ENCODE data around the gene MKNK1.

The MKNK1 gene

DNA sequence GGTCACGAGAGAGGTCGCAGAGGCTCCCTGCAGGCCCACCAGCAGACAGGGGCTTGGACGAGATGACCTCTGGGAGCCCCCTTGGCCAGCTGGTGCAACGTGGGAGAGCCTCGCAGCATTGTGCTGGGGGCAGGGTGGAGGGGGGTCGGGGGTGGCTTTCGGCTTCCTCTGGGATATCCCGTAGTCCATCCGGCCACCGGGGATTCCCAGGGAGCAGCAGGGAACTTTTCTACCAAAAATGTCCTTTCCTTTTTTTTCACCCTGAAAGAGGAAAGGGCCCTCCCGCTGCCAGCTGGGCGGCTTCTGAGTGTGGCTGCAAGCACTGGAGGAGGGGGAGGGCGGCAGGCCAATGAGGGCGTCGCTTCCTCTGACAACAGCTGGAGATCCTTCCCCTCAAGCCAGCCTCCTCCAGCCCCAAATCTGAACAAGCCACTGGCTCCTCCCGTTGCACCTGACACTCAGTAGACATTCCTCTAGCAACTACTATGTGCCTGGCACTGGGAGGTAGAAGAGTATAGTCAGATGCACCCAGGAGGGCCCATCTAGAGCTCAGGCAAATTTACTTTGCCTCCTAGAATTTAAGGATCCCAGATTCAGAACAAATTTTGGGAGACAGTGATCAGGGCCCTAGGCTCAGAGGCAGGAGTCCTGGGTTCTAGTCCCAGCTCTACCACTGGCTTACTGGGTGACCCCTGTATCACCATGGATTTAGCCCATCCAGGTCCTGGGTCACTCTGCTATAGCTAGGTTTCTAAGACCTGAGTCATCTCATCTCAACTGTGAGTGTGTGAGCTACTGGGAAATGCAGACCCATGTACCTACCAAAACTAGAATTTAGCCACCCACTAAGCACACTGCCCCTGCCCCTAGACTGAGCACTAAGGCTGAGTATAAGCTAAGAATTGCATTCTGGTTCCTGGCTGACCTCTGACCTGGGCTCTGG lies 9.9 kb upstream of the MKNK1 start:
- TF ChIP-seq GATA2 (IDR thresholded peaks at IDR 0.05; ENCODE audit: low read depth, low read length) (no peak), GATA3 (IDR thresholded peaks at IDR 0.05; ENCODE audit: low read depth, low read length) (no peak)

DNA sequence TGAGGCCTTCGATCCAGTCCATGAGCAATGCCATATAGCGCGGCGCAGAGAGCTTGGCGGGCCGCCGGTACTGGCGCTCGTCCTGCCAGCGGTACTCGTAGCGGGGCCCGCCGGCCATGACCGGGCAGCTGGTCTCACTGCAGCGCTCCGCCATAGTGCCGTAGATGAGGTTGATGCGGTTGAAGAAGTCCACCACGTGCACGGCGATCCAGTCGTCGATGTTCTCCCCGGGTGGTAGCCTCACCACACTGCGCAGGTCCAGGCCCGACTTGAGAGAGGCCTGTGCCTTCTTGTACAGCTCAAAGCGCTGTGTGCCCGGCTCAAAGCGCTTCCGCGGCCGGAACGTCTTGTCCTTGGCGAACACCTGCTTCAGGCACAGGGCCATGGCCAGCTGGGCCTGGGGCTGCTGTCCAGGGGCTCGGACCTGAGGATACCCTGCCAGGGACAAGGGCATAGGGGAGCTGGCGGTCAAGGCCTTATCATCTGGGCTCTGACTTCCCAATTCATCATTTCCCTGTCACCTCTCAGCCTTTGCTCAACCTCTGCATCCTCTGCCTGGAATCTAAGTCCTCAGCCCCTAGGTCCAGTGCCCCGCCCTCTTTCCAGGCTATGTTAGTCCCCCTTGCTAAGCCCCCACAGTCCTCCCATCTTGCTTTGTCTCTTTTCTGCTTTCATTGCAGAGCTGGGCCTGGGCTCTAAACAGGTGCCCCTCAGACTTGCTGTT lies 9.0 kb upstream of the MKNK1 start:
- TF ChIP-seq GATA2 (IDR thresholded peaks at IDR 0.05; ENCODE audit: low read depth, low read length): no peak
- TF ChIP-seq GATA3 (IDR thresholded peaks at IDR 0.05; ENCODE audit: low read depth, low read length): no peak

DNA sequence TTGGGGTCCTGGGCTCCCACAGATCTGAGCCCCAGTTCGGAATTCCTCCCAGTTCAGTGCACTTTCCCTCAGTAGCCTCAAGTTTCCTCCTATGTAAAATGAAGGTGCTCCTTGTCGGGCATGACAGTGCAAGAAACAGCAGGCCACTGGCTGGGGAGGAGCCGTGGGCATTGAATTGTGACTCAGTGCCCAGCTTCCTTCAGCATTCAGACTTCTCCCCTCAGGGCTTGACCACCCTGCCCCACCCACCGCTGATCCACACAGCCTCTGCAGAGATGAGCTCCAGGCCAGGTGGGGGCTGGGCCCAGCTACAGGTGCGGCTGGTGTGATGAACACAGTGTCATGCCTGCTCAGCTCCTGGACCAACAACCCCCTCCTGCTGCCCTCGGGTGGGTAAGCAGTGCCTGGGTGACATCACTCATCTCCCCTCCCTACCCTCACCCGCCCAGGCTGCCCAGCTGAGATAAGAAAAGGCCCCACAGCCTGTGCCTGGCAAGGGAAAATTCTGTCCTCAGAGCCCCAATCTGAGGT lies 7.7 kb upstream of the MKNK1 start:
- no peak for TF ChIP-seq GATA3 (IDR thresholded peaks at IDR 0.05; ENCODE audit: low read depth, low read length)
- TF ChIP-seq GATA2 (IDR thresholded peaks at IDR 0.05; ENCODE audit: low read depth, low read length): no peak

DNA sequence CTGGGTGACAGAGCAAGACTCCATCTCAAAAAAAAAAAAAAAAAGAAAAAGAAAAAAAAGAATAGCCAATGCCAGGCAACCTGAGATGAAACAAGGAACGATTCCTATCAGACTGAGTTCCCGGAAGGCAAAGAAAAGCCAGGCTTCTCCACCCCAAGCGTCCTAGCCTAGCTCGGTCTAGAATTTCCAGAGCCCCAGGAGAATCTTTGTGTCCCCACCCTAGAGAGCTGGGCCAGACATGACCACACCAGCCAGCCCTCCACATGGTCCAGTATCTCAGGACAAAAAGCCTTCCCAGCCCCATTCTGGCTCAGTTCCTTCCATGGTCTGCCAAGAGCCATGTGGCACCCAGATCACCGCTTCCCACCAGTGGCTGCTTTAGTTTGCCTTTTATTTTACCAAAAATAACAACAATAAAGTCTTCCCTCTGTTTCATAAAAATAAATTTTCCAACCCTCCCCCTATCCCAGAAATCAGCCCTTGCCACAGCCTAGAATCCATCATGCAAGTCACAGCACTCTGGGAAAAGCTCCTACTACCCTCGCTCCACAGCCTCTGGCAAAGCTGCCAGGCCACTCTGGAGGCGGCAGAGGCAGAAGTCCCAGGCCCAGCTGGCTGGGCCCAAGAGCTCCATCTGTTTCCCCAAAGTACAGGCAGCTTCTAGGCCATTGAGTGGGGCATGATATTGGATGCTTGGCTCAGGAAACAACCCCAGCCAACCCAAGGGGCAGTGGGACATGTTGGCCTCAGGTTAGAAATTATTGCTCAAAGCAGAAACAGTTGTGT lies 3.5 kb upstream of the MKNK1 start:
- TF ChIP-seq GATA3 (IDR thresholded peaks at IDR 0.05; ENCODE audit: low read depth, low read length): no peak
- TF ChIP-seq GATA2 (IDR thresholded peaks at IDR 0.05; ENCODE audit: low read depth, low read length): no peak

DNA sequence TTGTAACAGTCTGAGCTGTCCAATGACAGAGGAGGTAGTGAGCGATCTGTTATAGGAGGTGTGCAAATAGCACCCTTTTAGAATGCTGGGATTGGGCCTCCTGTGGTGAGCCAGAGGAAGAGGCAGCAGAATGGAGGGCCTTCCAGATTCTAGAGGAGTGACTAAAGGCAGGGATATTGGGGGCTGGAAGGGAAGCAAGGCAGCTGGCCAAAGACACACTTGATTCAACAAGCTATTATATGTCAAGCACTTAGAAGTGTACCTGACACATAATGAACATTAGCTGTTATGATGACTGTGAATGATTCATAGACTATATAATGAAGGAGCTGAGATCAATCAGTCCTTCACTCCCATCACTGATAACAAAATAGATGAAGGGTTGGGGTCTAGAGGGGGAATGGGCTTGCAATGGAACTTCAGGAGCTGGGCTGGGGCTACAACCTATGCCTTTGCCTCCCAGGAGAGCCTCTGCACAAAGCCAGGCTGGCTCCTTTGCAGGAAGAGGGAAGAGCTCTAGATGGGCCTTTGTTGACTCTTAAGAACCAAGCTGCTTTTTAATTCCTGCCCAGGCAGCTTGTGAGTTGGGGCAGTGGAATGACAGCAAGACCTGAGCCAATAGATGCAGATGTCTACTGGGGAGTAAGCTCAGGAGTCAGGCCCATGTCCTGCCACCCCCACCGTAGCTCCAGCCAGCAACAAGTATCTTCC lies 2.3 kb upstream of the MKNK1 start:
- TF ChIP-seq GATA2 (IDR thresholded peaks at IDR 0.05; ENCODE audit: low read depth, low read length) (no peak), GATA3 (IDR thresholded peaks at IDR 0.05; ENCODE audit: low read depth, low read length) (no peak)

DNA sequence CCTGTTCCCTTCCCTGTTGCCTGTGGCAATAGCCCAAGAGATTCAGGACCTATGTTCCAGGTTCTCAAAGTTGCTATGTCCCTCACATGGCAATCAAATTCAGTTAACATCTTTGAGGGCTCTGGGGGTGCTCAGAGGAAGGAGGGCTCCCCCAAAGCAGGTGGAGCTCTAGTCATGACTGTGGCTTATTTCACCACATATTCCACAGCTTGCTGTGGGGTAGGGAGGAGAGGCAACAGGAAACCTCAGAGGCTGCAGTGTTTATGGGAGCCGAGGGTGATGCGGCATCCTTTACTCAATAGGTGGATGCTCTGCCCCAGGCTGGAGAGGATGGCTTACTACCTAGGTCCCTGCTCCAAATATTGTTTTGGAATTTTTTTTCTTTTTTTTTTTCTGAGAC lies 1.2 kb upstream of the MKNK1 start:
- no peak for TF ChIP-seq GATA2 (IDR thresholded peaks at IDR 0.05; ENCODE audit: low read depth, low read length)
- no peak for TF ChIP-seq GATA3 (IDR thresholded peaks at IDR 0.05; ENCODE audit: low read depth, low read length)

GRCh38 chr1:46603481-46603857 lies 599 bp downstream of the MKNK1 start:
- TF ChIP-seq GATA2 (IDR thresholded peaks at IDR 0.05; ENCODE audit: low read depth, low read length): no peak
- TF ChIP-seq GATA3 (IDR thresholded peaks at IDR 0.05; ENCODE audit: low read depth, low read length): no peak

DNA sequence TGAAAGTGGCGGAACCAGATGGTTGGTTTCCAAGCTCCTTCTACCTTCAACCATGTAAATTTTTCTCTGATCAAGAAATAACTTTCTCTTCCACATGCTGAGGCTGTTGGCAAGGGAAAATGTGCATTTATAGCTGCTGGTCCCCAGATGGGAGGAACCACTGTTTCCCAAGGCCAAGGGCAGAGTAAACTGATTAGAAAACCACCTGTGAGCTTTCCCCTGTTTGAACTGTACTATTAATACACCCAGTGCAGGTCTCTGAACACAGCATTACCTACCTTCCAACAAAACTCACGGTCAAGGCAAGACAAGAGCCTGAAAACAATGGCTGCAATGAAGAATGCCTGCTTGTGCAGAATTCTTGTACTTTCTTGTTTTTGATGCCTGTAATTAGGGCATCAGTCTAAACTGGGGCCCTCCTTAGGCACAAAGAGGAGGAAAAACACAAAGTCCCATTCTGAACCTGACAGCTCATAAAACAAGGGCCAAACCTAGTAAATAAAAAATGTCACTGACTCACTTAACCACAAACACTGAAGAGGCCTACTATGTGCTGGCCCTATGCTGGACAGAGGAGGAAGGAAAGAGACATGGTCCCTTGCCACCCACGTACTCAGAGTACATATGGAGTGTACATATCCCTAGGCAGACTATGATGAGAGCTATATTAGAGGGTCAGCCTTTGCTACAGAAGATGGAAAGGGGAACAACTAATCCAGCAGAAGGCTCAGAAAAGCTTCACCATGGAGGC lies 2.6 kb downstream of the MKNK1 start:
- TF ChIP-seq GATA3 (IDR thresholded peaks at IDR 0.05; ENCODE audit: low read depth, low read length) (no peak), GATA2 (IDR thresholded peaks at IDR 0.05; ENCODE audit: low read depth, low read length) (no peak)

GRCh38 chr1:46599059-46599970 lies 4.8 kb downstream of the MKNK1 start:
- TF ChIP-seq GATA2 (IDR thresholded peaks at IDR 0.05; ENCODE audit: low read depth, low read length) (no peak), GATA3 (IDR thresholded peaks at IDR 0.05; ENCODE audit: low read depth, low read length) (no peak)

- TF ChIP-seq GATA3 (IDR thresholded peaks at IDR 0.05; ENCODE audit: low read depth, low read length) (no peak), GATA2 (IDR thresholded peaks at IDR 0.05; ENCODE audit: low read depth, low read length) (no peak)
Measured at GRCh38 chr1:46596846-46597245, 7.2 kb downstream of the MKNK1 start.

DNA sequence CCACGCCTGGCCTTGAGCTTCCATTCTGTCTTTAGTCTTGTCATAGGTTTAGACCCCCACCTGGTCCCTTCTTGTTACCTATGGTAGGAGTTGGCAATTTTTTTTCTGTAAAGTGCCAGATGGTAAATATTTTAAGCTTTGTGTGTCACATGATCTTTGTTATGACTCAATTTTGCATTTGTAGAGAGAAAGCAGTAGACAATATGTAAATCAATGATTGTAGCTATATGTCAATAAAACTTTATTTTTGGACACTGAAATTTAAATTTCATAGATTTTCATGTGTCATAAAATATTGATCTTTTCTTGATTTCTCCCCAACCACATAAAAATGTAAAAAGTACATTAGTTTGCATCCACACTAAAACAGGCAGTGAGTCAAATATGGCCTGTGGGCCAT lies 8.0 kb downstream of the MKNK1 start:
- no peak for TF ChIP-seq GATA2 (IDR thresholded peaks at IDR 0.05; ENCODE audit: low read depth, low read length)
- TF ChIP-seq GATA3 (IDR thresholded peaks at IDR 0.05; ENCODE audit: low read depth, low read length): no peak

DNA sequence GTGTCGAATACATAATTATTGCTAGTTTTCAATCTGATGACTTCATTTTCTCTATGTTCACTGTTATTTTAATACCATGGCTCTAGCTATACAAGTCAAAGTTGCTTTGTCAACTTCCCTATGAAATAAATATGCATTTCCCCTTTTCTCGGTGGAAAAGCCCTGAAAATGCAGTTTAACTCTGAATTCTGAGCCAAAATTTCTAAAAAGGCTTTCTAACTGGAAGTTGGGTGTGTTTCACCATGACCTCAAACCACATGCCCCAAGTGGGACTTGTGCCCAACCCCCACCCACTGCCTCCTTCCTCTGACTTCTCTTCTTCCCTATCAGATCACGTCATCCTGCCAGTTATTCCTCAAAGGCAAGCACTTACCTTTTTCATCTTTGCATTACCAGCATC lies 8.9 kb downstream of the MKNK1 start:
- no peak for TF ChIP-seq GATA3 (IDR thresholded peaks at IDR 0.05; ENCODE audit: low read depth, low read length)
- no peak for TF ChIP-seq GATA2 (IDR thresholded peaks at IDR 0.05; ENCODE audit: low read depth, low read length)
